Stimulated activated naive B cell treated with anti-CD40 and anti-IgM and Interleukin-4, amounts not matched to agents 10 μg/mL and 1 μg/mL and 100 μg/mL, for 72 hours (primary cell): ENCODE results near the gene ILK.

Experiments
- ATAC-seq, 2 donors: fragments of 150-1000 bp; cut with Tn5 transposase; replicated peaks; 2 replicates each; pipeline ENCODE4 v1.10.0; 2021; ENCODE audit warnings: moderate library complexity in 1 of 2
- DNase-seq: peaks from one replicate; pipeline ENCODE4 v3.0.0; 2021
- H3K27ac Mint-ChIP-seq: one replicate; pipeline ENCODE4 v1.8.0; 2022; ENCODE audit warnings: mild to moderate bottlenecking, mixed read lengths
- H3K27me3 Mint-ChIP-seq, 2 donors: one replicate each; pipeline ENCODE4 v1.8.0; 2022; ENCODE audit warnings: mixed read lengths in 2 of 2
- H3K36me3 Mint-ChIP-seq, 2 donors: one replicate each; pipeline ENCODE4 v1.8.0; 2022; ENCODE audit warnings: mixed read lengths in 2 of 2, mild to moderate bottlenecking in 1 of 2
- H3K4me1 Mint-ChIP-seq, 2 donors: one replicate each; pipeline ENCODE4 v1.8.0; 2022; ENCODE audit warnings: mixed read lengths in 2 of 2, mild to moderate bottlenecking in 1 of 2
- H3K4me3 Mint-ChIP-seq, 2 donors: one replicate each; pipeline ENCODE4 v1.8.0; 2022; ENCODE audit warnings: mild to moderate bottlenecking in 2 of 2, mixed read lengths in 2 of 2, moderate library complexity in 1 of 2
- H3K9me3 Mint-ChIP-seq, 2 donors: one replicate each; pipeline ENCODE4 v1.8.0; 2022; ENCODE audit warnings: mixed read lengths in 2 of 2, mild to moderate bottlenecking in 1 of 2

ILK gene

GRCh38 chr11:6626971-6627761 is 23.6 kb downstream of the ILK start:
- Mint-ChIP-seq H3K4me1 (peaks cover 14 to 27% of the 10 kb centered on the region in 2 donors), H3K27me3 (no peaks in the 10 kb centered on the region), H3K4me3 (peak overlapping the region in 1 of 2 donors; percentile 47), H3K27ac (peak overlapping the region; percentile 87), H3K36me3 (no peaks in the 10 kb centered on the region), H3K9me3 (no peaks in the 10 kb centered on the region)
- ATAC-seq (no peak), DNase-seq (no peak)

DNA sequence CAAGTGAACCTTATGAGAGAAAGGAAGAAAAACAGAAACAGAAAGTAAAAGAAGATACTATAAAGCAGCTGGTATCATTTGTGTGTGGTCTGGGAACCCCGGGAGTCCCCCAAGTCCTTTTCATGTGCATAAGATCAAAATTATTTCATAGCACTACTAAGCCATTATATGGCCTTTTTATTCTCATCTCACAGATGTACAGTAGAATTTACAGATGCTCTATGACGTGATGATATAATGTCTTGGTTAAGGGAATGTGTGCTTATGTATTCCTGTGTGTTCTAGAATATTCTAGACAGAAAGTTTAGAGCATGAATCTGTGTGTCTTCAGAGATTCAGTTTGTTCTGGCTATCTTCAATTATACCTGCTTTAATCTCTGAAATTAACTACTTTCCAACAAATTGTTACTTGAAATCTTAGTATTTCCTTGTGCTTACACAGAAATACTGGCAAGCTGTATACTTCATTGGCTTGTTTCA is 24.2 kb downstream of the ILK start:
- no peaks in the 10 kb centered on the region for H3K9me3 Mint-ChIP-seq
- H3K27ac Mint-ChIP-seq: peak overlapping the region; percentile 87
- peak overlapping the region in 1 of 2 donors; percentile 47 for H3K4me3 Mint-ChIP-seq
- H3K36me3 Mint-ChIP-seq: no peaks in the 10 kb centered on the region
- H3K27me3 Mint-ChIP-seq: no peaks in the 10 kb centered on the region
- peaks cover 14 to 27% of the 10 kb centered on the region in 2 donors for H3K4me1 Mint-ChIP-seq
- ATAC-seq: peak; percentile 73 to 77
- no peak for DNase-seq

GRCh38 chr11:6628526-6628925 is 25.0 kb downstream of the ILK start:
- H3K36me3 Mint-ChIP-seq: no peaks in the 10 kb centered on the region
- ATAC-seq (no peak), DNase-seq (no peak)
- no peaks in the 10 kb centered on the region for H3K27me3 Mint-ChIP-seq
- no peak overlapping the region for H3K4me3 Mint-ChIP-seq
- no peaks in the 10 kb centered on the region for H3K9me3 Mint-ChIP-seq
- H3K4me1 Mint-ChIP-seq: peaks cover 14 to 27% of the 10 kb centered on the region in 2 donors
- no peak overlapping the region for H3K27ac Mint-ChIP-seq

- no peak overlapping the region for H3K27ac Mint-ChIP-seq
- H3K27me3 Mint-ChIP-seq: no peaks in the 10 kb centered on the region
- ATAC-seq (no peak), DNase-seq (no peak)
- no peak overlapping the region for H3K4me3 Mint-ChIP-seq
- no peaks in the 10 kb centered on the region for H3K9me3 Mint-ChIP-seq
- peaks cover 14 to 27% of the 10 kb centered on the region in 2 donors for H3K4me1 Mint-ChIP-seq
- no peaks in the 10 kb centered on the region for H3K36me3 Mint-ChIP-seq
These were observed 26.0 kb downstream of the ILK start for GRCh38 chr11:6629573-6629891.

- H3K27ac Mint-ChIP-seq: no peak overlapping the region
- H3K9me3 Mint-ChIP-seq: no peaks in the 10 kb centered on the region
- no peaks in the 10 kb centered on the region for H3K27me3 Mint-ChIP-seq
- no peaks in the 10 kb centered on the region for H3K36me3 Mint-ChIP-seq
- H3K4me1 Mint-ChIP-seq: peaks cover 14 to 27% of the 10 kb centered on the region in 2 donors
- DNase-seq: no peak
- no peak for ATAC-seq
- no peak overlapping the region for H3K4me3 Mint-ChIP-seq
These were observed 26.5 kb downstream of the ILK start for GRCh38 chr11:6629892-6630631.

DNA sequence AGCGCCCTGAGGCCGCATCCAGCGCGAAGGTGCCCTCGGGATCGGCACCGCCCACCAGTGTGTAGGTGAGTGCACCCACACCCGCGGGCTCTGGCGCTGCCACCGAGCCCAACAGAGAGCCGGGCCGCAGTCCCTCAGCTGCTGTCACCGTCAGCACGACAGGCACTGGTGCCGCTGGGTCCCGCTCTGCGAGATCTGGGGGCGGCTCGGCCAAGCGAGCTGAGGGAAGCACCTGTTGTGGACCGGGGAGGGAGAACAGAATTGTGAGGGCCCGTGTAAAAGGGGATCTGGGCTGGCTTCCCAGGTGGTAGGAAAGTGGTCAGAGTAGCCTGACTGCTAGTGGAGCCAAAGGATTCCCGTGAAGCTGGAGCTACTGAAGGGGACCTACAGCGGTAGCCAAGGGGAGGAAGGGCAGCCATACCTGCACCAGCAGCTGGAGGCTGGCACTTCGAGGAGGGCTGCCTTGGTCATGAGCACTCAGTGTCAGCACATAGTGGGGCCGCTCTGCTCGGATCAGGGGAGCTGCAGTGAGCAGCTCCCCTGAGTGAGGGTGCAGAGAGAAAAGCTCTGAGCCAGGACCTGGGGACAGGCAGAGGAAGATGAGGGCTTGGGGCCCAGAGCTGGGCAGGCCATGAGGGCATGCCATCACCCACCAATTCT is 27.2 kb downstream of the ILK start:
- ATAC-seq (no peak), DNase-seq (no peak)
- no peaks in the 10 kb centered on the region for H3K9me3 Mint-ChIP-seq
- H3K27me3 Mint-ChIP-seq: no peaks in the 10 kb centered on the region
- no peak overlapping the region for H3K27ac Mint-ChIP-seq
- no peaks in the 10 kb centered on the region for H3K36me3 Mint-ChIP-seq
- no peak overlapping the region for H3K4me3 Mint-ChIP-seq
- H3K4me1 Mint-ChIP-seq: peaks cover 14 to 27% of the 10 kb centered on the region in 2 donors

DNA sequence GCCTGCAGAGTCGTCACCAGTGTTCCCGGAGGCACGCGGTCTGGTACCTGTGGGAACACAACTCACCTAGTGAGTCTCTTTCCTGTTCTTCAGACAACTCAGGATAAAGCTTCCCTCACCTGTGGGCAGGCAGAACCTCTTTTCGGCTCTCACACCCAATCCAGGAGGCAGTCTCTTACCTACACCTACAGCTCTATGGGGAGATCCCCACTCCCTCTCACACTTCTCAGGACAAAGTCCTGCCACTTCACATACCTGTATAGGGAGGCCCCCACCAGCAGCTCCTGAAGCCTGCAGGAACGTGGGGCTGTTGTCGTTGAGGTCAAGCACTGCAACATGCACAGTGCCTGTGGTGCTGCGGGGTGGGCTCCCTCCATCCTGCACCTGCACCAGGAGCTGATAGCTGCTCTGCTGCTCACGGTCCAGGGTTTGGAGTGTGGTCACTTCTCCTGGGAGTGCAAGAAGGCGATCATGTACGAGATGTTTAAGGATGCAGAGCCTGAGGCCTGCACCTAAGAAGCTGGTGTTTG is 27.9 kb downstream of the ILK start:
- ATAC-seq (no peak), DNase-seq (no peak)
- Mint-ChIP-seq H3K27ac (peak overlapping the region; percentile 75), H3K9me3 (no peaks in the 10 kb centered on the region), H3K36me3 (no peaks in the 10 kb centered on the region), H3K4me3 (no peak overlapping the region), H3K4me1 (peaks cover 12 to 26% of the 10 kb centered on the region in 2 donors), H3K27me3 (no peaks in the 10 kb centered on the region)

GRCh38 chr11:6632116-6633073 is 28.8 kb downstream of the ILK start:
- no peak overlapping the region for H3K27ac Mint-ChIP-seq
- no peaks in the 10 kb centered on the region for H3K9me3 Mint-ChIP-seq
- ATAC-seq: no peak
- H3K4me1 Mint-ChIP-seq: peaks cover 7 to 17% of the 10 kb centered on the region in 2 donors
- H3K36me3 Mint-ChIP-seq: no peaks in the 10 kb centered on the region
- no peaks in the 10 kb centered on the region for H3K27me3 Mint-ChIP-seq
- DNase-seq: no peak
- no peak overlapping the region for H3K4me3 Mint-ChIP-seq

GRCh38 chr11:6633422-6634408 is 30.1 kb downstream of the ILK start:
- peaks cover 0 to 5% of the 10 kb centered on the region in 2 donors for H3K4me1 Mint-ChIP-seq
- H3K9me3 Mint-ChIP-seq: no peaks in the 10 kb centered on the region
- H3K27ac Mint-ChIP-seq: no peak overlapping the region
- ATAC-seq: no peak
- no peaks in the 10 kb centered on the region for H3K27me3 Mint-ChIP-seq
- H3K4me3 Mint-ChIP-seq: no peak overlapping the region
- no peaks in the 10 kb centered on the region for H3K36me3 Mint-ChIP-seq
- no peak for DNase-seq

DNA sequence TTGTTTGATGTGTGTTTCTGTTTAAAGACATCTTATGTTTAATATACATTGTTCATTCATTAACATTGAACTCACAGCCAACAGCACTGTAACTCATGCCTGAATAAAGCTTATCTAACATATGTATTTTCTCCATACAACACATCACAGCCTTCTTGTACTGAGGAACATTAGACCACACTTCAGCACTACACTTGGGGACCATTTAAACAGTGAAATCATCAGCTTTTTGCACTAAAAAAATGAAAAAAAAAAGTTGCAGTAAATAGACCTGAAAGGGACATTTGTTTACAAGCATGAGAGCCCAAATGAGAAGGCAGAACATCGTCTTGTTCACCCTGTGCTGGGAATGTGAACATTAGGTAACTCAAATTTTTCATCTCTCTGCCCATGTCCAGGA is 31.0 kb downstream of the ILK start:
- ATAC-seq (no peak), DNase-seq (no peak)
- no peaks in the 10 kb centered on the region for H3K9me3 Mint-ChIP-seq
- H3K27me3 Mint-ChIP-seq: no peaks in the 10 kb centered on the region
- peaks cover 2 to 8% of the 10 kb centered on the region in 2 donors for H3K4me1 Mint-ChIP-seq
- H3K27ac Mint-ChIP-seq: no peak overlapping the region
- H3K36me3 Mint-ChIP-seq: no peaks in the 10 kb centered on the region
- no peak overlapping the region for H3K4me3 Mint-ChIP-seq

- H3K4me3 Mint-ChIP-seq: no peak overlapping the region
- H3K27ac Mint-ChIP-seq: no peak overlapping the region
- H3K27me3 Mint-ChIP-seq: no peaks in the 10 kb centered on the region
- no peaks in the 10 kb centered on the region for H3K36me3 Mint-ChIP-seq
- H3K4me1 Mint-ChIP-seq: peaks cover 4 to 11% of the 10 kb centered on the region in 2 donors
- H3K9me3 Mint-ChIP-seq: no peaks in the 10 kb centered on the region
- peak in 1 of 2 donors; percentile 38 for ATAC-seq
- no peak for DNase-seq
These were observed 31.7 kb downstream of the ILK start for GRCh38 chr11:6635082-6635932.

GRCh38 chr11:6636480-6636879 is 32.9 kb downstream of the ILK start:
- Mint-ChIP-seq H3K27ac (no peak overlapping the region), H3K4me1 (peaks cover 4 to 7% of the 10 kb centered on the region in 2 donors), H3K36me3 (no peaks in the 10 kb centered on the region), H3K4me3 (no peak overlapping the region), H3K9me3 (no peaks in the 10 kb centered on the region), H3K27me3 (no peaks in the 10 kb centered on the region)
- no peak for DNase-seq
- no peak for ATAC-seq
